HepG2 (cell line): ENCODE data around the gene LTBR. TPM values are rescaled to one million over a fixed set of nuclear protein-coding genes. Genes with fewer than 3 reads are reported as not detected.

Experiments used
- ATAC-seq: fragments of 200-7000 bp; cut with Tn5 transposase; 3 replicates; pipeline ENCODE4 v1.9.1; 2020; ENCODE audit warnings: mild to moderate bottlenecking, moderate library complexity
- BruUV-seq: library from RNA; stranded (reverse); fragments of 400-500 nt; replicated peaks from 2 replicates; lab custom pipeline; 2021; lab: Mats Ljungman, UMichigan
- CTCF ChIA-PET: fragments of 300-600 bp; formaldehyde crosslinking; extraction: SDS; loops from one replicate; lab custom pipeline; 2021; ENCODE audit warnings: low total read pairs, inconsistent platforms, low intra/inter-chr PET ratio; lab: Yijun Ruan, JAX
- POLR2A ChIA-PET: fragments of 350-600 bp; sonication (Branson Sonifier 250); formaldehyde crosslinking; loops from one replicate; lab custom pipeline; 2020; ENCODE audit warnings: antibody characterized with exemption, inconsistent platforms; lab: Yijun Ruan, JAX
- DNase-seq: peaks from one replicate; pipeline ENCODE4 v3.0.0-alpha.2; 2015; ENCODE audit warnings: low spot score
- FAIRE-seq: peaks from 3 replicates; lab custom pipeline; 2011; peaks lifted over from hg19 to GRCh38; lab: Jason Lieb, UNC
- H2AFZ ChIP-seq: one replicate; pipeline ENCODE4 v1.6.1; 2011; ENCODE audit warnings: low read length, inconsistent platforms
- H3K27ac ChIP-seq: fragments of 300-600 bp; 3 replicates; pipeline ENCODE4 v1.8.0; 2011; ENCODE audit warnings: mixed run types, mild to moderate bottlenecking, mixed read lengths, low read length, inconsistent platforms; ENCODE audit not compliant: insufficient read depth; ENCODE audit errors: extremely low read length
- H3K27me3 ChIP-seq, 2 experiments: fragments of 200-600 bp in 1 of 2; 2 replicates in 1 of 2; 3 replicates in 1 of 2; pipeline versions ENCODE4 v1.6.0 to v1.8.0; 2011; ENCODE audit warnings: low read length in 2 of 2, mild to moderate bottlenecking in 2 of 2, moderate library complexity in 2 of 2, inconsistent platforms in 1 of 2; ENCODE audit not compliant: insufficient read depth in 2 of 2, control insufficient read depth in 1 of 2
- H3K36me3 ChIP-seq, 2 experiments: fragments of 200-600 bp in 1 of 2; replicated peaks in 1 of 2; 2 replicates in 1 of 2; 3 replicates in 1 of 2; pipeline versions ENCODE4 v1.5.1 to v1.8.0; 2011; ENCODE audit warnings: low read length in 2 of 2, inconsistent platforms in 1 of 2; ENCODE audit not compliant: insufficient read depth in 2 of 2, control insufficient read depth in 1 of 2
- H3K4me1 ChIP-seq: 2 replicates; pipeline ENCODE4 v1.5.1; 2012; ENCODE audit warnings: low read length, inconsistent platforms; ENCODE audit not compliant: insufficient read depth
- H3K4me2 ChIP-seq: 2 replicates; pipeline ENCODE4 v1.6.0; 2011; ENCODE audit warnings: low read depth, low read length, inconsistent platforms
- H3K4me3 ChIP-seq, 3 experiments: fragments of 200-600 bp in 1 of 3; sonication (generic), shearing (Covaris generic) in 1 of 3; replicated peaks in 1 of 3; 2 replicates each; pipeline ENCODE4 v1.5.1; 2011 to 2016; ENCODE audit warnings: low read length in 3 of 3, inconsistent platforms in 2 of 3, low read depth in 2 of 3, mild to moderate bottlenecking in 2 of 3, control low read depth in 1 of 3, mixed read lengths in 1 of 3; ENCODE audit not compliant: insufficient read depth in 1 of 3
- H3K79me2 ChIP-seq: one replicate; pipeline ENCODE4 v1.6.1; 2011; ENCODE audit warnings: low read length, inconsistent platforms; ENCODE audit not compliant: insufficient read depth
- H3K9ac ChIP-seq: 2 replicates; pipeline ENCODE4 v1.6.0; 2011; ENCODE audit warnings: mild to moderate bottlenecking, low read depth, low read length, inconsistent platforms; ENCODE audit not compliant: insufficient read depth
- H3K9me3 ChIP-seq: 2 replicates; pipeline ENCODE4 v1.5.1; 2012; ENCODE audit warnings: mild to moderate bottlenecking, low read length
- H4K20me1 ChIP-seq: 2 replicates; pipeline ENCODE4 v1.6.0; 2011; ENCODE audit warnings: inconsistent platforms, mild to moderate bottlenecking, low read length, moderate library complexity; ENCODE audit not compliant: insufficient read depth
- CENPX ChIP-seq: sonication (generic); formaldehyde crosslinking; IDR thresholded peaks from 2 replicates; pipeline ENCODE4 v1.9.0; 2021; ENCODE audit warnings: mild to moderate bottlenecking, missing genetic modification reagents, moderate library complexity
- GATA4 ChIP-seq: sonication (generic); IDR thresholded peaks from 2 replicates; pipeline ENCODE4 v1.6.1; 2016; ENCODE audit warnings: antibody characterized with exemption, low read depth, borderline replicate concordance
- MYC ChIP-seq: sonication (generic); formaldehyde crosslinking; IDR thresholded peaks from 2 replicates; pipeline ENCODE4 v1.9.0; 2021; ENCODE audit warnings: missing genetic modification reagents, borderline replicate concordance
- PHF21A ChIP-seq: sonication (generic); formaldehyde crosslinking; IDR thresholded peaks from 2 replicates; pipeline ENCODE4 v1.5.0; 2020; ENCODE audit warnings: mild to moderate bottlenecking, missing genetic modification reagents
- RNF219 ChIP-seq: sonication (generic); formaldehyde crosslinking; IDR thresholded peaks from 2 replicates; pipeline ENCODE4 v1.5.0; 2020; ENCODE audit warnings: mild to moderate bottlenecking, missing genetic modification reagents
- STAG1 ChIP-seq: sonication (generic); formaldehyde crosslinking; IDR thresholded peaks from 2 replicates; pipeline ENCODE4 v1.4.0; 2020; ENCODE audit warnings: missing genetic modification reagents
- ZBTB25 ChIP-seq: IDR thresholded peaks from 2 replicates; pipeline ENCODE4 v1.6.1; 2018; ENCODE audit warnings: missing genetic modification reagents
- ZNF782 ChIP-seq: sonication (generic); formaldehyde crosslinking; IDR thresholded peaks from 2 replicates; pipeline ENCODE4 v1.4.0; 2020; ENCODE audit warnings: missing genetic modification reagents, mild to moderate bottlenecking, borderline replicate concordance
- ZSCAN25 ChIP-seq: sonication (generic); formaldehyde crosslinking; IDR thresholded peaks from 2 replicates; pipeline ENCODE4 v1.8.0; 2022; ENCODE audit warnings: mild to moderate bottlenecking, missing genetic modification reagents
- WGBS: methylation state at CpG from one replicate; pipeline ENCODE4 v1.1.6; 2017; ENCODE audit warnings: low lambda C conversion rate; 5-methylcytosine and 5-hydroxymethylcytosine counted together
- in situ Hi-C: cut with HindIII; loops from 2 replicates; pipeline ENCODE4 v1.10.0; 2017; ENCODE audit warnings: low pct_unique_long_range_greater_than_20kb; ENCODE audit not compliant: extremely low pct_ligation_motif_present
- intact Hi-C: fragments of 100-400 bp; cut with micrococcal nuclease; formaldehyde crosslinking; loops from one replicate; pipeline ENCODE4 v1.10.0; 2022; ENCODE audit not compliant: unreplicated experiment
- polyA plus RNA-seq, 8 experiments: library from polyadenylated mRNA; depleted of rRNA in 3 of 8; stranded (reverse) in 7 of 8; unstranded in 1 of 8; fragments of >200 nt; fragmentation: Illumina TruSeq in 4 of 8; extraction: Trizol in 4 of 8; gene quantifications; 2 replicates each; pipeline versions ENCODE4 v1.2.1 to v1.2.3, GENCODE V29; 2011 to 2016; ENCODE audit warnings: low read depth in 4 of 8, missing spikeins in 1 of 8, mixed read lengths in 1 of 8; ENCODE audit not compliant: insufficient read depth in 1 of 8
- total RNA-seq, 5 experiments: library from RNA; depleted of rRNA; stranded (reverse); fragments of >200 nt; fragmentation: Illumina TruSeq; extraction: Trizol; gene quantifications; 2 replicates each; pipeline ENCODE4 v1.2.3, GENCODE V29; 2016; ENCODE audit warnings: low read depth in 1 of 5
- TF ChIP-seq, protein P1 (sequence below): sonication (generic); formaldehyde crosslinking; IDR thresholded peaks from 2 replicates; pipeline ENCODE4 v1.5.0; 2020; ENCODE audit warnings: mild to moderate bottlenecking, low read depth, missing genetic modification reagents, borderline replicate concordance

LTBR gene
- total and polyA plus RNA-seq, 2 of the 13 experiments (the other 11 are each of a cell fraction or from before 2014, with no cell fraction given), result 31.4 to 34.8 TPM

DNA sequence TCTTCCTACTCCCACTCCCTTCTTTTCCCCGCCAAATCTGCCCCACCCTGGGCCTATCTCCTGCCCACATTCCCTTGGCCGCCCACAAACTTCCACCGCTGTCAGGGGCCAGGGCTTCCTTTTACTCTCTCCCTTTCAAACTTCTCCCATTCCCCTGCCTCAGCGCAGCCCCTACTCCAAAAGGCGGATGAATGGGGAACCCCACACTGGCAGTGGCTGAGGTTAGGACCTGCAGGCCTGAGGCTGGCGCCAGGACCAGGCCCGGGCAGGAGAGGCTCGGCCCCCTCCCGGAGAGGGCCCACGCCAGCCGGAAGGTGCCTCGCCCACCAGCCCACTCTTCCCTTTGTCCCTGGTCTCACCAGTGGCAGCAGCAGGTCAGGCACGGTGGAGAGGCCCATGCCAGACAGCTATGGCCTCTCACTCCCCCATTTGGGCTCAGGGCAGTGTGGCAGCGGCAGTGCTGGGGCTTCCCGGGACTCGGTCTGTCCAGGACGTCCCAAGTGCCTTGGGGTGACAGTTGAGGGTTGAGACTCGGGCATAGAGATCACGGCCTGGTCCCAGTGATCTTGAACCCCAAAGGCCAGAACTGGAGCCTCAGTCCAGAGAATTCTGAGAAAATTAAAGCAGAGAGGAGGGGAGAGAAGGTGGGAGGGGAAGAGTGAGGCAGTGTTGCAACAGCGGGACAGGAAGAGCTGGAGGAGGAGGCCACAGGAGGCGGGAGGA is 42.4 kb upstream of the LTBR start, which contains the start of gene TNFRSF1A (continued):
- TF ChIP-seq RNF219 (CRISPR knock-in tag) (peak; percentile 65; the same call in 1 of the 2 replicates), ZNF782 (peak; percentile 27; the same call in 1 of the 2 replicates), CENPX (CRISPR knock-in tag) (no peak), ZSCAN25 (peak; percentile 71; the same call in 1 of the 2 replicates), STAG1 (CRISPR knock-in tag) (0 out of 2 replicates have a peak, but pooled peaks have one; percentile 3)

- H3K27me3 ChIP-seq, result no peaks in the 10 kb centered on the region; a peak in 1 of 5 replicates
- H3K36me3 ChIP-seq, result no peaks in the 10 kb centered on the region
- no peak overlapping the region for H2AFZ ChIP-seq
- in situ Hi-C loops (no loop called here), intact Hi-C loops (loop anchor here (10.0 kb wide), 1 partner anchor 192 kb away; the partner anchor contains the start of gene GAPDH)
- H3K79me2 ChIP-seq, result peaks cover 52% of the 10 kb centered on the region
- CTCF ChIA-PET, result no interaction called here
- H3K9me3 ChIP-seq, result no peaks in the 10 kb centered on the region
- BruUV-seq, result no TSS peak
- no peaks in the 10 kb centered on the region; the same call in 1 of the 2 replicates for H4K20me1 ChIP-seq
- WGBS, result 31% methylated on average over 6 of the region's 7 CpGs
- FAIRE-seq (peak; percentile 28), DNase-seq (no peak), ATAC-seq (0 out of 3 replicates have a peak, but pooled peaks have one; percentile 3)
- peak overlapping the region; percentile 85 to 99 (median 97) for H3K4me3 ChIP-seq
- H3K9ac ChIP-seq, result peak overlapping the region; percentile 95
- H3K4me2 ChIP-seq, result peak overlapping the region; percentile 96
- POLR2A ChIA-PET, result interaction anchor here (0.7 to 11.0 kb wide), 13 partner anchors 14 to 193 kb away, joined by 3 to 278 read pairs (median 5); partner anchors contain the start of genes GAPDH, LTBR, MRPL51 and PLEKHG6
- H3K27ac ChIP-seq, result peak overlapping the region; percentile 82
- peaks cover 73% of the 10 kb centered on the region for H3K4me1 ChIP-seq
- TF ChIP-seq, protein P1, sequence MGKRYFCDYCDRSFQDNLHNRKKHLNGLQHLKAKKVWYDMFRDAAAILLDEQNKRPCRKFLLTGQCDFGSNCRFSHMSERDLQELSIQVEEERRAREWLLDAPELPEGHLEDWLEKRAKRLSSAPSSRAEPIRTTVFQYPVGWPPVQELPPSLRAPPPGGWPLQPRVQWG (CRISPR knock-in tag), result no peak
- TF ChIP-seq GATA4, result 0 out of 2 replicates have a peak, but pooled peaks have one; percentile 4
- TF ChIP-seq PHF21A (CRISPR knock-in tag), result 0 out of 2 replicates have a peak, but pooled peaks have one; percentile 28
- TF ChIP-seq MYC (CRISPR knock-in tag), result 0 out of 2 replicates have a peak, but pooled peaks have one; percentile 12
- 0 out of 2 replicates have a peak, but pooled peaks have one; percentile 9 for TF ChIP-seq ZBTB25
Measured at GRCh38 chr12:6342140-6342889, 41.6 kb upstream of the LTBR start.
